Occipital lobe (tissue), 2 donors: ENCODE results near the gene KMT5B. TPM values are rescaled to one million over a fixed set of nuclear protein-coding genes. Genes with fewer than 3 reads are reported as not detected.

Experiments
- DNase-seq: peaks from one replicate; lab custom pipeline; 2025; lab: John Stamatoyannopoulos, UW
- total RNA-seq: library from RNA; depleted of rRNA; stranded (reverse); fragments of >200 nt; gene quantifications from one replicate; pipeline ENCODE4 v1.2.3, GENCODE V29; 2014

Gene KMT5B
- total RNA-seq, 1 donor from 2014 or later = 139 TPM

DNA sequence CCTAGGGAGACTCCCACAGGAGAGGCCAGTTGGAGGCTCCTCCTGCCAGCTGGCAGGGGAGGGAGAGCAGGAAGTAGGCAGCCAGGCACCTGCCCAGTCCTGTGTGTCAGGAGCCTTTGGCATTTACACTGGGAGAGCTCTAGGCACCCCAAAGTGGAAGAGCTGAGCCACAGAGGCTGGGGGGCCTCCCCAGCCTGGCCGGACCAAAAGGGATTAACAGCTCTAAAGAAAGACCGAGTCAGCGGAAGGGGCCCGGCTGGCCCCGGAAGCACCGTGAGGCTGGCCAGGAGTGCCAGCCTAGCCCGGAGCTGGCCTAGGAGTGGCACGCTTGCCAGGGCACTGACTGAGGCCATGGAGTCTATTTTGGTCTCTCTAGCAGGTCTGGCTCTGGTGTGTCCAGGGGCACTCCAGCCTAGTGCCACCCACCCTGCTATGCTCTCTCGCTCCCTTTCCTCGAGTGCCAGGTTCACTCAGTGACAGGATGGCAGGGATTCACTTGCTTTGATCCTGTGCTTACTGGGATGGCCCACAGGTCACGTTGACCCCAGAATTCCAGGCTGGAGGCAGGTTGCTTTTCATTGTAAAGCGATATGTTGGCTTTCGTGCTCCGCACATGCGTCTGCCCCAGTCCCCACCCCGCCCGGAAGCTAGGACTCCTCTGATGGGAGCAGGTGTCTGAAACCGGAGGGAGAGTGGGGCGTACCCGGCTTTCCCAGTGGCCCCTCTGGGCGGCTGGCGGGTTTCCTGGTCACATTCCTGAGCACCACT, 3.3 kb upstream of the KMT5B start:
- no peak for DNase-seq

DNA sequence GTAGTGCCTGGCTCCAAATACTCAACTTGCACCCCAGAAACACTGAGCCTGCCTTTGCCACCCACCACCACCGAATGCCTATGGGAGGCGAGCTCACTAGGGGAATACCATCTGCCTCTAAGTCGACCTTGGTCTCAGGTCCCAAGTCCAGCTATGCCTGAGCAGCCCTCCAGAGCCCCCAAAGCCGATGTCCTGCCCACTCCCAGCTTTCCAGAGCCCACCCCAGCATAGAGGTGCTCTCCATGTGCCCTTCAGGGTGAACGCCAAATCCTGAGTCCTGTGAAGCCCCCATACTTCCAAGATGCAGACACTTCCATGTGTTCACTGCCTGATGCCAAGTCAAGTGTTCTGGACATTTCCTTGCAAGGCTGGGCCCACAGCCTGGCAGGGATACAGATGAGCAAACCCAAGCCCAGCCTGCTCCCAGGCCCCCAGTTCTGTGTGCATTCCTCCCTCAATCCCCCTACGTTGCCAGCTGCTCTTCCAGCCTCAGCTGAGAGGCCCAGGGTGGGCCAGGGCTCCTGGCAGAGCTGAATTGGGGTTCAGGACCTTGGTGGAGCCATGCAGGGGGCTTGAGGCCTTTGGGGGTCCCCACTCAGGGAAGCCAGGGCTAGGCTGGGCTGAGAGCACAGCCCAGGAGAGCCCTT, 2.6 kb upstream of the KMT5B start:
- DNase-seq = no peak

DNA sequence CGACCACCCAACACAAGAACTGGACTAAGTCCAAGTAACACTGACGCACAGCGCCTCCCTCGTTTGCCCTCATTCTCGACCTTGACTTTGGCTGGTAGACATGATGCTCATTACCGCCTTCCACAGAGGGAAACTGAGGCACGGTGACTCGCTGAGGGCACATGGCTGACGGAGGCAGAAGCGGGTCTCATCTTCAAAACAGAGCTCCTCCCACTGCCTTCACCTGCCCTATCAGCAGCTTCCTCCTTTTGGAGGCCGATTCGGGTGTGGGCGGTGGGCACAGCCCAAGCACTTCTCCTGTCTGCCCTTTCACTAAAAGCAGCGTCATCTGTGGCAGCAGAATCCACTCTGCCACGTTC, 2.0 kb upstream of the KMT5B start:
- DNase-seq = no peak

DNA sequence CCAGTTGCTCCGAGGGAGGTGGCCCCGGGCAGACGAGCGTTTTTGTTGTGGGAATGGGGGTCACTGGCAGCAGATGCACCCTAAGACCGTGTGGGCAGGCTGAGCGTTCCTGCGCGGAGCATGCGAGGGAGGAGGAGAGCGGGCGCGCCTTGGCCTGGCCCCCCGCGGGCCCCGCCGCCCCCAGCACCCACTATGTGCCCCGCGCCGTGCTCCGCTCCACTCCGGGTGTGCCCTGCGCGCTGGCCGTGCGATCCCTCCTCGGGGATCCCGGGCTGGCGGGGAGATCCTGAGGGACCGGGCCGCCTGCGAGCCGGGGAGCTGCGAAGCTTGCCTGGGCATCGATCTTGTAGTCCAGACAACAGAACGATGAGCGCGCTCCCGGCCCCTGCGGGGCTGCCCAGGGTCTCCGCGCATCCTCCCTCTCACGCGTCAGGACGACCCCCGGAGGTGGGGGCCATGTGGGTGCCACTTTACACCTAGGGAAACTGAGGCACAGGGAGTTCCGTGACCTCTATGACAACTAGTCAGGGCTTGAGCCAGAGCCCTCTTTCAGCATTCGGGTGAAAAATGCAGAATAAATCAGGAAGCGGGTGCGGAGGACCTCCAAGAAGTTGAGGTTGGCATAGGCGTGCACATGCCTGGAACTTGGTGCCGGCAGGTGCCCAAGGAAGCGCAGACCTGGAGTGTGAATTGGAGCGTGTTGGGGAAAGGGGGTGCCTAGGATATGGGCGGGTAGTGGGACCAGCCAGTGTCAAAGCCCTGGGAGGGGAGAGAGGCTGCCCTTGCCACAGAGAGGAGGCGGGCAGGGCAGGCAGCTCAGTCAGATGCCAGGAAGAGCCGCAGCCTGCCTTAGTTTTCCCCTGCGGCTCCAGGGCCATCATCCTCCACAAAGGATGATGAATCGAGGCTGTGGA, 1.3 kb upstream of the KMT5B start:
- DNase-seq = no peak

- peak; percentile 80 for DNase-seq
Observed at GRCh38 chr11:68213555-68214172, 568 bp upstream of the KMT5B start.

DNA sequence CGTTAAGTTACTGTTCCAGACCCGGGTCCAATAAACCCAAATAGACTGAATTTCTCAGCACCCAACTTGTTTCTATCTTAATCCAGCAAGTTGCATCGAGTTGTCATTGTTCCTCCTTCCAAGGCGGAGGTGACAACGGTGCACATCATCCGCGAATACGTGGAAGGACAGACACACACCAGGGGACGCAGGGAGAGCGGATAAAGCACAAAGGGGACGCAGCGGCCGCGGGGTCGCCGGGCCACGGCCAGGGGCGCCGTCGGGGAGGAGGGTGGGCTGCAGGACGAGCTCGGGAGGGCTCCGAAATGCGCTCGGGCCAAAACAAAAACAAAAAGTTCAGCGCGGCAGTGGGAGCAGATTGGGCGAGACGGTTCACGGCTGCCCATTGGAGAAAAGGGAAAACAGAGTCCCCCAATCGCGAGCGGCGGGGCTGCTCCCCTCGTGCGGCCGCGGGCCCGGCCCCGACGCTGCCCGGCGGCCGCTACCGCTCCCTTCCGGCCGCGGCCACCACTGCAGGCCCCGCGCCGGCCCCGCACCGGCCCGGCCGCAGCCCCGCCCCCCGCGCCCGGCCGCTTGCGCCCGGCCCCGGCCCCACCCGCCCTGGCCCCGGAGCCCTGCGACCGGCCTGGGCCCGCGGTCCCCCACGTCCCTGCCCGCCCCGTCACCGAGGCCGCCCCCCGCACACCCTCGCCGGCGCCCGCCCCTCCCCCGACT, 518 bp downstream of the KMT5B start:
- peak; percentile 39 for DNase-seq

DNA sequence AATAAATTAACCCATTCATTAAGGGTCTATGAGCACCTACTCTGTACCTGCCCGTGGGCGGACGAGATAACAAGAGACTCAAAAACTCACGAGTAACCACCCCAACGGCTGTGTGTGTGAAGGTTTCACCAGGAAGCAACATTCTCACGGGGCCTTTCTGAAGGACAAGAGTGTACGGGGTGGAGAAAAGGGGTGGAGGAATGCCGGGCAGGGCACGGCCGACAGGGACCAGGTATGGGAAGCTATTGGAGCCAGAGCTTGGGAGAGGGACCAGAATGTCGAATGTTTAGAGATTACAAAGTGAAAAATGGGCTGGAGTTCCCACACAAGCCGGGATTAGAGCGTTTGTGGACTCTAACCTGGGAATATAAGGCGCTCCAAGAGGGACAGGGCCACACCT, 1.6 kb downstream of the KMT5B start:
- DNase-seq = no peak

- no peak for DNase-seq
Observed at GRCh38 chr11:68206211-68206610, 6.9 kb downstream of the KMT5B start.

- DNase-seq = no peak
Observed at GRCh38 chr11:68204402-68204801, 8.7 kb downstream of the KMT5B start.

GRCh38 chr11:68202165-68202564, 10.9 kb downstream of the KMT5B start:
- DNase-seq = no peak

DNA sequence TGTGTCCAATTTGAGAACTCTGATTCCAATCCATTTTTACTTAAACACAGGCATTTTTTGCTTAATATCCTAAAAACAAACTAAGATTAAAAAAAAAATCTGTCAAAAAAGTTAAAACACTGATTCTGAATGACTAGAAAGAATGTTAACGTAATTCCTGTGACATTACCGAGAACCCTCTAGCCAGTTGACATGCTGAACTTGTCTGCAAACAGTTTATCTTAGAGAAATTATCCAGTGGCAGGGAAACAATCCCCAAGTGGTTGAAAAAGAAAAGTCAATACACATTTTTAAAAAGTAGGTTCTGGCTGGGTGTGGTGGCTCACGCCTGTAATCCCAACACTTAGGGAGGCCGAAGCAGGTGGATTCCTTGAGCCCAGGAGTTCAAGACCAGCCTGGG, 11.6 kb downstream of the KMT5B start:
- DNase-seq = no peak

DNA sequence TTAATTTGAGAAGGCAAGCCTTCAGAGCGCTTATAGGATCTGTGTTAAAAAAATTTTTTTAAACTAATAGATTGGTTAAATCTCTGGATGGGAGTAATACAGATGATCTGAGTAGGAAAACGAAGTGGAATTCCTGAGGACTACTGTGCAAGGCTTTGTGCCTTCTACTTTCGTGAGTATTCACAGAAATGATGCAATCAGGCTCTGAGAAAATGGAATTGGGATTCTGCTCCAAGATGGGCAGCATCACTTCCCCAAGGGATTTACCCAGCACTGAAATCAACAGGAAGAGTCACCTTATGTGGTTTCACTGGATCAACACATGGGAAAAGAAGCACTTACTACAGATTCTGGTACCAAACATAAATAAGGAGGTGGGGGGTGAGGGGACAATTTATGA, 12.5 kb downstream of the KMT5B start:
- DNase-seq = no peak

GRCh38 chr11:68199295-68199987, 13.7 kb downstream of the KMT5B start:
- DNase-seq = no peak

DNA sequence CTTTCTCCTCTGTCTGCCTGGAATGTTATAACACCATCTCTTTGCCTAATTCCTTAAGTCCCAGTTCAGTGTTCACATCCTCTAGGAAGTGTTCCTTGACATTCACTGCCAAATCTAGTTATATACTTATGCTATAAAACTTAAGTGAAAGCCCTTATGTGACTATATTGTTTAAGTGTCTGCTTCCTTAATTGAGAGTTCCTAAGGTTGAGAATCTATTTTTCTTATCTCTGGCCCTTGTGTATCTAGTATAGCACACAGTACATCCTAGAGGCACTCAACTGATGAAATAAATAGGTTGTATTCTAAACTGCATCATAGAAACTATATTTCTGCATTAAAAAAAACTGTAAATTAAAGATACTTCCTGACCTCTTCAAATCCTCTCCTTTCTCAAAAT, 16.9 kb downstream of the KMT5B start:
- no peak for DNase-seq

DNA sequence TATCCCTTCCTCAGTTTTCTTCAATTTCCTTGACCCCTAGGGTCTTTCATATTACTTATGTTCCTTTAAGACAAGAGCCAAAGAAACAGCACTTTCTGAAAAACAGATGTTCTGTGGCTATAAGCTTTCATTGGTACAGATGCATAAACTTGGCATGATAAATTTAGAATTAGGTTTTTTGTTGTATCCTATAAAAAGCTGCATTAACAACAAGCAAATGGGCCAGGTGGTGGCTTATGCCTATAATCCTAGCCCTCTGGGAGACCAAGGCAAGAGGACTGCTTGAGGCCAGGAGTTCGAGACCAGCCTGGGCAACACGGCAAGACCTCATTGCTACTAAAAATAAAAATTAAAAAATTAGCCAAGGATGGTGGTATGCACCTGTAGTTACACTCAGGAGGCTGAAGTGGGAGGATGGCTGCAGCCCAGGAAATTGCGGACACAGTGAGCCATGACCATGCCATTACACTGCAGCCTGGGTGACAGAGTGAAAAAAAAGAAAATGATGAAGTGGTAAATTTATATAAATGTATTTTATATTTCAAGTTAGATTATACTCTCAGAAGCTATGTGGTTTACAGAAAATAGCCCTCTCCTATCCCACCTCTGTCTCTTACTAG, 18.3 kb downstream of the KMT5B start:
- no peak for DNase-seq

- DNase-seq = no peak
Observed at GRCh38 chr11:68193018-68193417, 20.1 kb downstream of the KMT5B start.

- DNase-seq = no peak
Observed at GRCh38 chr11:68191661-68192579, 21.2 kb downstream of the KMT5B start.

DNA sequence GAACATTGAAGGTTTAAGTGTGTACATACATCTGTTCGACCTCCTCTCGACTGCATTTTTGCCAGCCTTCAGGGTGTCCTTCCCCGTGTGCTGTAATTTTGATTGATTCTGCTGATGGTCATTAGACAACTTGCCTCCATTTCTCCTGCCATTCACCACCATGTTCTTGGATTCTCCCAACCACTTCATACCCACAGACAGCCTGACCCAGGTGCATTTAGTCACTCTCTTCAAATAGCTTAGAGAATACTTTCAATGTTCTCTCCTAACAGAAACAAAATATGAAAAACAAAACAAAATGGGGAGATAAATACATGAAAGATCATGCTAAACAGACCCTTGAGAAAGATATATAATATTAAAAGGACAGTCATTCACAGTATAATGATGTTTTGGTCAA, 23.2 kb downstream of the KMT5B start:
- no peak for DNase-seq

DNA sequence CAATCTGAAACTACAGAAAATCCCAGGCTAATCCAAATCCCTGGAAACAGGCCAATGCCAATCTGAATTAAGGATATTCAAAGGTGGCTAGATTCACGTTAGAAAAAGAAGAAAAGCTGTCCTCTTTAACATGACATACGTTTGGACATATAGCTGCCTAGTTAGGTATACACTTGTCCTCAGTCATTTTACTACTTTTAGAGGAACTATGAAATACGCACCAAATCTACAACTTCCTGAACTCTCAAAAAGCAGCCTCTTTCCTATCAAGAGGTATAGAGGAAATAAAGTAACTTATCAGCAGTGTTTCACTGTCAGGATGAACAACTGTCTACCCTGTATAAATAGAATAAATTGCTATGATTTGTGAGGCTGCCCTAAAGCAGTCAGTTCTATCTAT, 24.0 kb downstream of the KMT5B start:
- DNase-seq = no peak
